Sigmoid colon (tissue), 4 donors: Measurements from ENCODE around the gene CST7.

Source experiments
- EP300 ChIP-seq, 4 donors: sonication (generic); formaldehyde crosslinking; IDR thresholded peaks; one replicate each; pipeline ENCODE4 v1.6.1; 2017; ENCODE audit warnings: antibody characterized with exemption in 4 of 4
- POLR2A ChIP-seq, 2 donors: fragments of 450-650 bp; IDR thresholded peaks; one replicate each; pipeline ENCODE4 v1.6.1; 2016; ENCODE audit warnings: antibody characterized with exemption in 2 of 2, mild to moderate bottlenecking in 2 of 2, moderate library complexity in 2 of 2
- POLR2AphosphoS5 ChIP-seq, 4 donors: sonication (generic); formaldehyde crosslinking; IDR thresholded peaks; one replicate each; pipeline ENCODE4 v1.6.1; 2017; ENCODE audit warnings: antibody characterized with exemption in 4 of 4
- TF ChIP-seq, protein P1 (sequence below), 4 experiments: fragments of 450-650 bp in 3 of 4; fragments of 200-600 bp in 1 of 4; IDR thresholded peaks; one replicate each; pipeline ENCODE4 v1.5.1; 2016 to 2019; ENCODE audit warnings: antibody characterized with exemption in 4 of 4, mild to moderate bottlenecking in 3 of 4, moderate library complexity in 2 of 4

DNA sequence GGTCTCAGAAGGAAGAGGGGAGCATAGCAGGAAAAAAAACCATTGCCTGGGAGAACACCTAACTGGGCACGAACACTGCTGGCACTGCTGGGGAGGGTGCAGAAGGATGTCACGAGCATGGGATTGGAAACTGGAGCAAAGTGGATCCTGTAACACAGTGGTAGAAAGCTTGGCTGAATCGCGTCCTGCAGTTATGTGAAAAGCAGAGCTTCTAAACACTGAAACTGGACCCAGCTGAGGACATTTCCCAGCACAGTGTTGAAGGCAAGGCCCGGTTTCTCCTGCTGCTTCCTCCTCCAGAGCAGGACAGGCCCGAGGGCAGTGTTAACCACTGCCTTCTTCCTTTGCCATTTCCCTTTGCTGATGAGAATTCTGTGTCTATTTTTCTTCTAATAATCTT is 36.7 kb downstream of the CST7 start:
- TF ChIP-seq, protein P1, sequence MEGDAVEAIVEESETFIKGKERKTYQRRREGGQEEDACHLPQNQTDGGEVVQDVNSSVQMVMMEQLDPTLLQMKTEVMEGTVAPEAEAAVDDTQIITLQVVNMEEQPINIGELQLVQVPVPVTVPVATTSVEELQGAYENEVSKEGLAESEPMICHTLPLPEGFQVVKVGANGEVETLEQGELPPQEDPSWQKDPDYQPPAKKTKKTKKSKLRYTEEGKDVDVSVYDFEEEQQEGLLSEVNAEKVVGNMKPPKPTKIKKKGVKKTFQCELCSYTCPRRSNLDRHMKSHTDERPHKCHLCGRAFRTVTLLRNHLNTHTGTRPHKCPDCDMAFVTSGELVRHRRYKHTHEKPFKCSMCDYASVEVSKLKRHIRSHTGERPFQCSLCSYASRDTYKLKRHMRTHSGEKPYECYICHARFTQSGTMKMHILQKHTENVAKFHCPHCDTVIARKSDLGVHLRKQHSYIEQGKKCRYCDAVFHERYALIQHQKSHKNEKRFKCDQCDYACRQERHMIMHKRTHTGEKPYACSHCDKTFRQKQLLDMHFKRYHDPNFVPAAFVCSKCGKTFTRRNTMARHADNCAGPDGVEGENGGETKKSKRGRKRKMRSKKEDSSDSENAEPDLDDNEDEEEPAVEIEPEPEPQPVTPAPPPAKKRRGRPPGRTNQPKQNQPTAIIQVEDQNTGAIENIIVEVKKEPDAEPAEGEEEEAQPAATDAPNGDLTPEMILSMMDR (IDR thresholded peaks at IDR 0.05): no peak
- no peak for TF ChIP-seq EP300 (IDR thresholded peaks at IDR 0.05)
- no peak for TF ChIP-seq POLR2A (IDR thresholded peaks at IDR 0.05)
- no peak for TF ChIP-seq POLR2AphosphoS5 (IDR thresholded peaks at IDR 0.05)
